GM23338 (cell line): ENCODE data around the gene C11orf98. TPM values are rescaled to one million over a fixed set of nuclear protein-coding genes. Genes with fewer than 3 reads are reported as not detected.

ENCODE experiments used
- ATAC-seq: fragments of 200-7000 bp; cut with Tn5 transposase; 3 replicates; pipeline ENCODE4 v1.9.1; 2020
- DNase-seq: peaks from one replicate; pipeline ENCODE4 v3.0.0-alpha.2; 2015; ENCODE audit warnings: low spot score
- H2AFZ ChIP-seq: fragments of 200-600 bp; sonication (generic); 2 replicates; pipeline ENCODE4 v1.8.0; 2016; ENCODE audit warnings: antibody characterized with exemption, mild to moderate bottlenecking, moderate library complexity
- H3F3A ChIP-seq: fragments of 200-600 bp; sonication (generic); replicated peaks from 2 replicates; pipeline ENCODE4 v1.8.0; 2017; ENCODE audit warnings: antibody characterized with exemption, mixed run types, low read depth
- H3K27ac ChIP-seq: fragments of 200-600 bp; sonication (generic); 2 replicates; pipeline ENCODE4 v1.6.1; 2016; ENCODE audit warnings: low read depth
- H3K27me3 ChIP-seq: fragments of 200-600 bp; sonication (generic); 2 replicates; pipeline ENCODE4 v1.8.0; 2016; ENCODE audit warnings: mild to moderate bottlenecking, mixed run types, moderate library complexity; ENCODE audit not compliant: insufficient read depth
- H3K36me3 ChIP-seq: fragments of 200-600 bp; sonication (generic); 2 replicates; pipeline ENCODE4 v1.8.0; 2016; ENCODE audit warnings: mild to moderate bottlenecking; ENCODE audit not compliant: insufficient read depth
- H3K4me1 ChIP-seq: fragments of 200-600 bp; sonication (generic); 2 replicates; pipeline ENCODE4 v1.8.0; 2016; ENCODE audit warnings: mild to moderate bottlenecking, moderate library complexity; ENCODE audit not compliant: insufficient read depth
- H3K4me2 ChIP-seq: fragments of 200-600 bp; sonication (generic); 2 replicates; pipeline ENCODE4 v1.7.1; 2017; ENCODE audit warnings: mixed run types
- H3K4me3 ChIP-seq: fragments of 200-600 bp; sonication (generic); 2 replicates; pipeline ENCODE4 v1.6.1; 2016; ENCODE audit warnings: mixed run types
- H3K79me2 ChIP-seq: fragments of 200-600 bp; sonication (generic); replicated peaks from 2 replicates; pipeline ENCODE4 v1.8.0; 2017; ENCODE audit warnings: mild to moderate bottlenecking; ENCODE audit not compliant: insufficient read depth
- H3K9me2 ChIP-seq: fragments of 200-600 bp; sonication (generic); 2 replicates; pipeline ENCODE4 v1.8.0; 2017; ENCODE audit not compliant: insufficient read depth
- H4K20me1 ChIP-seq: fragments of 200-600 bp; sonication (generic); replicated peaks from 2 replicates; pipeline ENCODE4 v1.8.0; 2017; ENCODE audit warnings: mild to moderate bottlenecking; ENCODE audit not compliant: insufficient read depth
- H3K27ac Mint-ChIP-seq: 2 replicates; pipeline ENCODE4 v1.8.0; 2020; ENCODE audit warnings: inconsistent platforms, mild to moderate bottlenecking, moderate library complexity, mixed read lengths
- H3K27me3 Mint-ChIP-seq: 3 replicates; pipeline ENCODE4 v1.8.0; 2022; ENCODE audit warnings: low read depth, mild to moderate bottlenecking, moderate library complexity, mixed read lengths, inconsistent platforms; ENCODE audit not compliant: insufficient read depth, poor library complexity
- H3K36me3 Mint-ChIP-seq: 3 replicates; pipeline ENCODE4 v1.8.0; 2021; ENCODE audit warnings: low read depth, mild to moderate bottlenecking, inconsistent platforms, moderate library complexity, mixed read lengths
- H3K4me1 Mint-ChIP-seq: 3 replicates; pipeline ENCODE4 v1.8.0; 2020; ENCODE audit warnings: mild to moderate bottlenecking, inconsistent platforms, mixed read lengths
- H3K4me3 Mint-ChIP-seq: 3 replicates; pipeline ENCODE4 v1.8.0; 2021; ENCODE audit warnings: moderate library complexity, mild to moderate bottlenecking, inconsistent platforms, mixed read lengths
- H3K9me3 Mint-ChIP-seq: 3 replicates; pipeline ENCODE4 v1.8.0; 2020; ENCODE audit warnings: moderate library complexity, mild to moderate bottlenecking, inconsistent platforms, mixed read lengths
- CREB1 ChIP-seq: fragments of 250-450 bp; sonication (Bioruptor Pico); IDR thresholded peaks from 2 replicates; pipeline ENCODE4 v1.5.0; 2020; ENCODE audit warnings: low read depth, mild to moderate bottlenecking, moderate library complexity
- NANOG ChIP-seq: IDR thresholded peaks from 2 replicates; pipeline ENCODE4 v1.6.1; 2016; ENCODE audit warnings: antibody characterized with exemption, borderline replicate concordance
- POLR2AphosphoS5 ChIP-seq: IDR thresholded peaks from 2 replicates; pipeline ENCODE4 v1.6.1; 2016; ENCODE audit warnings: antibody characterized with exemption, low read depth
- REST ChIP-seq: IDR thresholded peaks from one replicate; pipeline ENCODE4 v1.6.1; 2018; ENCODE audit warnings: antibody characterized with exemption; ENCODE audit not compliant: unreplicated experiment
- polyA plus RNA-seq: library from polyadenylated mRNA; unstranded; fragments of >200 nt; fragmentation: Nextera tagmentation; extraction: Ambion mirVana; gene quantifications from 2 replicates; pipeline ENCODE4 v1.2.1, GENCODE V29; 2016
- total RNA-seq: library from RNA; depleted of rRNA; stranded (reverse); fragments of >200 nt; shearing (Covaris generic); gene quantifications from 2 replicates; pipeline ENCODE4 v1.2.3, GENCODE V29; 2014
- TF ChIP-seq, protein P1 (sequence below): fragments of 250-450 bp; sonication (Bioruptor Pico); IDR thresholded peaks from 2 replicates; pipeline ENCODE4 v1.5.0; 2020; ENCODE audit warnings: mild to moderate bottlenecking, moderate library complexity
- TF ChIP-seq, protein P2 (sequence below): IDR thresholded peaks from 2 replicates; pipeline ENCODE4 v1.6.1; 2016; ENCODE audit warnings: antibody characterized with exemption

Gene C11orf98
- total and polyA plus RNA-seq, 2 experiments from 2014 or later, result 132 to 479 TPM

GRCh38 chr11:62671608-62672389 is 6.8 kb upstream of the C11orf98 start, which contains the start of the genes LBHD1 and UQCC3:
Gene LBHD1, minus strand, starts transcription at chr11:62672267. Its CDS starts 2,236 bp downstream, at chr11:62670031.
Gene UQCC3, plus strand, starts transcription at chr11:62671673. Its CDS starts 73 bp downstream, at chr11:62671746.
- H3K27me3 ChIP-seq, result no peaks in the 10 kb centered on the region
- peak; percentile 37; the same call in 1 of the 2 replicates for TF ChIP-seq CREB1 (CRISPR knock-in tag)
- TF ChIP-seq REST, result no peak
- TF ChIP-seq, protein P1, sequence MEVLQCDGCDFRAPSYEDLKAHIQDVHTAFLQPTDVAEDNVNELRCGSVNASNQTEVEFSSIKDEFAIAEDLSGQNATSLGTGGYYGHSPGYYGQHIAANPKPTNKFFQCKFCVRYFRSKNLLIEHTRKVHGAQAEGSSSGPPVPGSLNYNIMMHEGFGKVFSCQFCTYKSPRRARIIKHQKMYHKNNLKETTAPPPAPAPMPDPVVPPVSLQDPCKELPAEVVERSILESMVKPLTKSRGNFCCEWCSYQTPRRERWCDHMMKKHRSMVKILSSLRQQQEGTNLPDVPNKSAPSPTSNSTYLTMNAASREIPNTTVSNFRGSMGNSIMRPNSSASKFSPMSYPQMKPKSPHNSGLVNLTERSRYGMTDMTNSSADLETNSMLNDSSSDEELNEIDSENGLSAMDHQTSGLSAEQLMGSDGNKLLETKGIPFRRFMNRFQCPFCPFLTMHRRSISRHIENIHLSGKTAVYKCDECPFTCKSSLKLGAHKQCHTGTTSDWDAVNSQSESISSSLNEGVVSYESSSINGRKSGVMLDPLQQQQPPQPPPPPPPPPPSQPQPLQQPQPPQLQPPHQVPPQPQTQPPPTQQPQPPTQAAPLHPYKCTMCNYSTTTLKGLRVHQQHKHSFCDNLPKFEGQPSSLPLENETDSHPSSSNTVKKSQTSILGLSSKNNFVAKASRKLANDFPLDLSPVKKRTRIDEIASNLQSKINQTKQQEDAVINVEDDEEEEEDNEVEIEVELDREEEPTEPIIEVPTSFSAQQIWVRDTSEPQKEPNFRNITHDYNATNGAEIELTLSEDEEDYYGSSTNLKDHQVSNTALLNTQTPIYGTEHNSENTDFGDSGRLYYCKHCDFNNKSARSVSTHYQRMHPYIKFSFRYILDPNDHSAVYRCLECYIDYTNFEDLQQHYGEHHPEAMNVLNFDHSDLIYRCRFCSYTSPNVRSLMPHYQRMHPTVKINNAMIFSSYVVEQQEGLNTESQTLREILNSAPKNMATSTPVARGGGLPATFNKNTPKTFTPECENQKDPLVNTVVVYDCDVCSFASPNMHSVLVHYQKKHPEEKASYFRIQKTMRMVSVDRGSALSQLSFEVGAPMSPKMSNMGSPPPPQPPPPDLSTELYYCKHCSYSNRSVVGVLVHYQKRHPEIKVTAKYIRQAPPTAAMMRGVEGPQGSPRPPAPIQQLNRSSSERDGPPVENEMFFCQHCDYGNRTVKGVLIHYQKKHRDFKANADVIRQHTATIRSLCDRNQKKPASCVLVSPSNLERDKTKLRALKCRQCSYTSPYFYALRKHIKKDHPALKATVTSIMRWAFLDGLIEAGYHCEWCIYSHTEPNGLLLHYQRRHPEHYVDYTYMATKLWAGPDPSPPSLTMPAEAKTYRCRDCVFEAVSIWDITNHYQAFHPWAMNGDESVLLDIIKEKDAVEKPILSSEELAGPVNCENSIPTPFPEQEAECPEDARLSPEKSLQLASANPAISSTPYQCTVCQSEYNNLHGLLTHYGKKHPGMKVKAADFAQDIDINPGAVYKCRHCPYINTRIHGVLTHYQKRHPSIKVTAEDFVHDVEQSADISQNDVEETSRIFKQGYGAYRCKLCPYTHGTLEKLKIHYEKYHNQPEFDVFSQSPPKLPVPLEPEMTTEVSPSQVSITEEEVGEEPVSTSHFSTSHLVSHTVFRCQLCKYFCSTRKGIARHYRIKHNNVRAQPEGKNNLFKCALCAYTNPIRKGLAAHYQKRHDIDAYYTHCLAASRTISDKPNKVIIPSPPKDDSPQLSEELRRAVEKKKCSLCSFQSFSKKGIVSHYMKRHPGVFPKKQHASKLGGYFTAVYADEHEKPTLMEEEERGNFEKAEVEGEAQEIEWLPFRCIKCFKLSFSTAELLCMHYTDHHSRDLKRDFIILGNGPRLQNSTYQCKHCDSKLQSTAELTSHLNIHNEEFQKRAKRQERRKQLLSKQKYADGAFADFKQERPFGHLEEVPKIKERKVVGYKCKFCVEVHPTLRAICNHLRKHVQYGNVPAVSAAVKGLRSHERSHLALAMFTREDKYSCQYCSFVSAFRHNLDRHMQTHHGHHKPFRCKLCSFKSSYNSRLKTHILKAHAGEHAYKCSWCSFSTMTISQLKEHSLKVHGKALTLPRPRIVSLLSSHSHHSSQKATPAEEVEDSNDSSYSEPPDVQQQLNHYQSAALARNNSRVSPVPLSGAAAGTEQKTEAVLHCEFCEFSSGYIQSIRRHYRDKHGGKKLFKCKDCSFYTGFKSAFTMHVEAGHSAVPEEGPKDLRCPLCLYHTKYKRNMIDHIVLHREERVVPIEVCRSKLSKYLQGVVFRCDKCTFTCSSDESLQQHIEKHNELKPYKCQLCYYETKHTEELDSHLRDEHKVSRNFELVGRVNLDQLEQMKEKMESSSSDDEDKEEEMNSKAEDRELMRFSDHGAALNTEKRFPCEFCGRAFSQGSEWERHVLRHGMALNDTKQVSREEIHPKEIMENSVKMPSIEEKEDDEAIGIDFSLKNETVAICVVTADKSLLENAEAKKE, result no peak
- TF ChIP-seq NANOG, result no peak
- TF ChIP-seq, protein P2, sequence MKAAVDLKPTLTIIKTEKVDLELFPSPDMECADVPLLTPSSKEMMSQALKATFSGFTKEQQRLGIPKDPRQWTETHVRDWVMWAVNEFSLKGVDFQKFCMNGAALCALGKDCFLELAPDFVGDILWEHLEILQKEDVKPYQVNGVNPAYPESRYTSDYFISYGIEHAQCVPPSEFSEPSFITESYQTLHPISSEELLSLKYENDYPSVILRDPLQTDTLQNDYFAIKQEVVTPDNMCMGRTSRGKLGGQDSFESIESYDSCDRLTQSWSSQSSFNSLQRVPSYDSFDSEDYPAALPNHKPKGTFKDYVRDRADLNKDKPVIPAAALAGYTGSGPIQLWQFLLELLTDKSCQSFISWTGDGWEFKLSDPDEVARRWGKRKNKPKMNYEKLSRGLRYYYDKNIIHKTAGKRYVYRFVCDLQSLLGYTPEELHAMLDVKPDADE, result peak; percentile 84
- TF ChIP-seq POLR2AphosphoS5, result peak; percentile 84
- ATAC-seq (peak; percentile 84), DNase-seq (peak; percentile 97)
- H3K27ac ChIP-seq, result peak within 1 kb of the TSS; percentile 92
- Mint-ChIP-seq H3K4me3 (peak within 1 kb of the TSS; percentile 90), H3K36me3 (peaks cover 53% of the 10 kb centered on the region), H3K27ac (peak within 1 kb of the TSS; percentile 98), H3K27me3 (peaks cover 17% of the 10 kb centered on the region), H3K9me3 (no peaks in the 10 kb centered on the region; the same call in 1 of the 3 replicates), H3K4me1 (peaks cover 11% of the 10 kb centered on the region)
- peak within 1 kb of the TSS; percentile 93 for H3K4me2 ChIP-seq
- peaks cover 44% of the 10 kb centered on the region for H3F3A ChIP-seq
- peaks cover 34% of the 10 kb centered on the region for H3K79me2 ChIP-seq
- peaks cover 24% of the 10 kb centered on the region; the same call in 1 of the 2 replicates for H3K4me1 ChIP-seq
- H3K4me3 ChIP-seq, result peak within 1 kb of the TSS; percentile 98
- H2AFZ ChIP-seq, result peak within 1 kb of the TSS; percentile 98
- peaks cover 7% of the 10 kb centered on the region for H3K36me3 ChIP-seq
- peaks cover 12% of the 10 kb centered on the region for H4K20me1 ChIP-seq
- no peaks in the 10 kb centered on the region for H3K9me2 ChIP-seq
